HEK293T (cell line): ENCODE data around the gene ERBB4.

Source experiments
- ARNT ChIP-seq: fragments of 450-650 bp; IDR thresholded peaks from 2 replicates; pipeline ENCODE4 v1.6.1; 2017; ENCODE audit warnings: mild to moderate bottlenecking
- BHLHE40 ChIP-seq: fragments of 450-650 bp; IDR thresholded peaks from 2 replicates; pipeline ENCODE4 v1.6.1; 2016; ENCODE audit warnings: mild to moderate bottlenecking, moderate library complexity, borderline replicate concordance
- CTBP1 ChIP-seq: fragments of 450-650 bp; IDR thresholded peaks from 2 replicates; pipeline ENCODE4 v1.6.1; 2016; ENCODE audit warnings: borderline replicate concordance
- ELF4 ChIP-seq: fragments of 450-650 bp; IDR thresholded peaks from 2 replicates; pipeline ENCODE4 v1.6.1; 2017; ENCODE audit warnings: antibody characterized with exemption
- FOXA1 ChIP-seq: fragments of 450-650 bp; IDR thresholded peaks from 2 replicates; pipeline ENCODE4 v1.6.1; 2016; ENCODE audit warnings: mild to moderate bottlenecking
- FOXM1 ChIP-seq: fragments of 450-650 bp; IDR thresholded peaks from 2 replicates; pipeline ENCODE4 v1.6.1; 2017; ENCODE audit warnings: mild to moderate bottlenecking, borderline replicate concordance
- L3MBTL2 ChIP-seq: fragments of 450-650 bp; conservative IDR thresholded peaks from 2 replicates; pipeline ENCODE4 v1.6.1; 2016; ENCODE audit warnings: mild to moderate bottlenecking
- NFRKB ChIP-seq: fragments of 450-650 bp; IDR thresholded peaks from 2 replicates; pipeline ENCODE4 v1.6.1; 2016; ENCODE audit warnings: mild to moderate bottlenecking, moderate library complexity
- SUZ12 ChIP-seq: fragments of 450-650 bp; IDR thresholded peaks from 2 replicates; pipeline ENCODE4 v1.6.1; 2016; ENCODE audit warnings: mild to moderate bottlenecking
- ZNF384 ChIP-seq: fragments of 450-650 bp; IDR thresholded peaks from 2 replicates; pipeline ENCODE4 v1.6.1; 2016

DNA sequence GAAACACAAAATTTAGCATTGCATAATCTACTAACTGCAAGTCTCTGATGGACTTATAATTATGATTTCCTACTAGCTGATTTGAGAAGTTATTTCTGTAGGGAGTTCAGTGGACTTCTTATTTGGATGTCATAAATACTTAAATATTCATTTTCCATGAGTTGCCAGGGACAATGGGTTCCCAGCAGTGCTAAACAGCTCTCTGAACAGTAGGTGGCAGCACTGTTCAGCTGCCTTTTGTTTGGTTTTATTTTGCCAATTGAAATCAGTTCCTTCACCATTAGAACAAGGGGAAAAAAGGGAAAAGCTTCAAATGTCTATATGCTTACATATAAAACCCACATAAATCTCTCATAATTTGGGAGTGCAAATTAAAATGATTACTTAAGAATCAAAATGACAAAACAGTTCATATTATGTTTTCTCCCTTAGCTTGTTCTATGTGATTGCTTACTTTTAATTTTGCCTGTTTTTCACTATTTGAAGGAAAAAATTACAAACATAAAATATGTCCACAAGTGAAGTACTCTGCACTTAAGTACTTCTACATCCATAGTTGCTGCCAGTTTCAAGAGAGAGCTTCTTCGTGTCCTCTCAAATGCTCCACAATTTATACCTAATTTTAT lies 1083.3 kb downstream of the ERBB4 start:
- TF ChIP-seq NFRKB (no peak), ELF4 (no peak), SUZ12 (no peak), ZNF384 (no peak), ARNT (no peak), FOXA1 (no peak), CTBP1 (no peak), FOXM1 (no peak), L3MBTL2 (no peak), BHLHE40 (no peak)
